GM23248 (cell line): ENCODE results near the gene MOXD1.

Source experiments
- EZH2 ChIP-seq: fragments of 200-600 bp; sonication (generic); IDR thresholded peaks from 2 replicates; pipeline ENCODE4 v1.6.1; 2018; ENCODE audit warnings: antibody characterized with exemption, mild to moderate bottlenecking; ENCODE audit not compliant: insufficient read depth, poor library complexity, severe bottlenecking
- EZH2phosphoT487 ChIP-seq: fragments of 200-600 bp; sonication (generic); IDR thresholded peaks from 2 replicates; pipeline ENCODE4 v1.6.1; 2018; ENCODE audit warnings: antibody characterized with exemption, moderate library complexity, mild to moderate bottlenecking, low read depth; ENCODE audit not compliant: insufficient read depth

- no peak for TF ChIP-seq EZH2phosphoT487
- TF ChIP-seq EZH2, result no peak
Measured at GRCh38 chr6:132418235-132418965, 17.1 kb upstream of the MOXD1 start.
